Measurements from ENCODE around the gene GAA. TPM values are rescaled to one million over a fixed set of nuclear protein-coding genes. Genes with fewer than 3 reads are reported as not detected.
"Not testable (repeated sequence)": the region's sequence is repeated elsewhere in the genome, so short reads cannot be mapped to it uniquely, and the experiment has no call there.

GAA gene
- total and polyA plus RNA-seq, 2 donors (not counting 1 experiment from before 2014, with no cell fraction given): 32.3 to 39.4 TPM

GRCh38 chr17:80154166-80154565 is 52.8 kb downstream of the GAA start:
- POLR2A ChIA-PET: interaction anchor here (0.6 kb wide), 1 partner anchor 11 kb away, joined by 4 read pairs; no protein-coding TSS in a partner anchor
- Histone ChIP-seq H2AFZ (ENCODE audit: insufficient read depth, low read depth, low read length, poor library complexity, severe bottlenecking) (no peak overlapping the region), H3K4me2 (replicated peaks; ENCODE audit: low read depth, low read length, poor library complexity, severe bottlenecking) (no peak overlapping the region), H3K9me3 (ENCODE audit: control extremely low read depth in 1 of 3, control insufficient read depth in 2 of 3, insufficient read depth in 1 of 3, low read length in 2 of 3) (peaks cover 2 to 9% (median 8%) of the 10 kb centered on the region in 3 donors), H4K20me1 (ENCODE audit: control insufficient read depth, insufficient read depth, low read length, poor library complexity, severe bottlenecking) (no peaks in the 10 kb centered on the region), H3K27me3 (replicated peaks in 1 of 4; ENCODE audit: control extremely low read depth in 1 of 4, control insufficient read depth in 3 of 4, insufficient read depth in 4 of 4, low read length in 3 of 4) (no peaks in the 10 kb centered on the region), H3K4me1 (ENCODE audit: control insufficient read depth in 2 of 2, insufficient read depth in 2 of 2, low read length in 2 of 2) (peaks cover 5 to 13% of the 10 kb centered on the region in 2 donors), H3K79me2 (ENCODE audit: control insufficient read depth, insufficient read depth, low read length) (no peaks in the 10 kb centered on the region), H3K9ac (ENCODE audit: low read length) (no peak overlapping the region), H3K4me3 (ENCODE audit: control extremely low read depth in 1 of 5, extremely low read depth in 1 of 5, insufficient read depth in 1 of 5, low read depth in 2 of 5, low read length in 4 of 5) (no peak overlapping the region), H3K36me3 (replicated peaks in 1 of 2; ENCODE audit: control extremely low read depth in 1 of 2, control insufficient read depth in 1 of 2, extremely low read depth in 1 of 2, insufficient read depth in 2 of 2, low read length in 1 of 2) (no peaks in the 10 kb centered on the region), H3K27ac (ENCODE audit: low read length in 2 of 2) (no peak overlapping the region)
- DNase-seq (no peak), ATAC-seq (ENCODE audit: low read depth) (no peak)
- WGBS (ENCODE audit: insufficient coverage): 93% methylated on average over 3 of the region's 5 CpGs
- intact Hi-C loops (cut with micrococcal nuclease): no loop called here
- H3K4me3 Mint-ChIP-seq: no peak overlapping the region
- peaks cover 8% of the 10 kb centered on the region for H3K4me1 Mint-ChIP-seq
- no peak overlapping the region for H3K27ac Mint-ChIP-seq
- H3K27me3 Mint-ChIP-seq: peaks cover under 1% of the 10 kb centered on the region
- H3K9me3 Mint-ChIP-seq (ENCODE audit: insufficient read depth): peaks cover 2% of the 10 kb centered on the region
- CTCF ChIA-PET: interaction anchor here (0.7 kb wide), 1 partner anchor 114 kb away, joined by 3 read pairs; no protein-coding TSS in a partner anchor
- TF ChIP-seq EZH2 (IDR thresholded peaks at IDR 0.05; ENCODE audit: borderline replicate concordance, insufficient read depth, low read depth, low read length, poor library complexity, severe bottlenecking) (no peak), CTCF (IDR thresholded peaks at IDR 0.05) (no peak)

- CTCF ChIA-PET; H2AFZ ChIP-seq (ENCODE audit: insufficient read depth, low read depth, low read length, poor library complexity, severe bottlenecking); H3K4me2 ChIP-seq (replicated peaks; ENCODE audit: low read depth, low read length, poor library complexity, severe bottlenecking); H3K9me3 ChIP-seq (ENCODE audit: control extremely low read depth in 1 of 3, control insufficient read depth in 2 of 3, insufficient read depth in 1 of 3, low read length in 2 of 3); H4K20me1 ChIP-seq (ENCODE audit: control insufficient read depth, insufficient read depth, low read length, poor library complexity, severe bottlenecking); H3K4me3 ChIP-seq (ENCODE audit: control extremely low read depth in 1 of 5, extremely low read depth in 1 of 5, insufficient read depth in 1 of 5, low read depth in 2 of 5, low read length in 4 of 5); H3K79me2 ChIP-seq (ENCODE audit: control insufficient read depth, insufficient read depth, low read length); H3K36me3 ChIP-seq (replicated peaks in 1 of 2; ENCODE audit: control extremely low read depth in 1 of 2, control insufficient read depth in 1 of 2, extremely low read depth in 1 of 2, insufficient read depth in 2 of 2, low read length in 1 of 2); H3K27me3 ChIP-seq (replicated peaks in 1 of 4; ENCODE audit: control extremely low read depth in 1 of 4, control insufficient read depth in 3 of 4, insufficient read depth in 4 of 4, low read length in 3 of 4); H3K9me3 Mint-ChIP-seq (ENCODE audit: insufficient read depth); ATAC-seq (ENCODE audit: low read depth); intact Hi-C loops (cut with micrococcal nuclease); DNase-seq; POLR2A ChIA-PET; H3K4me3 Mint-ChIP-seq; H3K9ac ChIP-seq (ENCODE audit: low read length); H3K27ac Mint-ChIP-seq; H3K27ac ChIP-seq (ENCODE audit: low read length in 2 of 2); H3K4me1 Mint-ChIP-seq: not testable (repeated sequence)
- H3K27me3 Mint-ChIP-seq: peaks cover 13% of the 10 kb centered on the region
- 78% methylated on average over 2 of the region's 2 CpGs for WGBS (ENCODE audit: insufficient coverage)
- peaks cover 5 to 13% of the 10 kb centered on the region in 2 donors for H3K4me1 ChIP-seq (ENCODE audit: control insufficient read depth in 2 of 2, insufficient read depth in 2 of 2, low read length in 2 of 2)
Measured at GRCh38 chr17:80155600-80155999, 54.2 kb downstream of the GAA start.

Data from B cell (primary cell).